HEK293T (cell line): ENCODE results near the gene EIF5.
A peak's percentile ranks its signal among the peaks of the same experiment; 100 is the strongest.

ENCODE experiments used
- CTCF ChIA-PET: fragments of 350-600 bp; formaldehyde crosslinking; extraction: SDS; loops from one replicate; lab custom pipeline; 2021; ENCODE audit warnings: antibody characterized with exemption, inconsistent platforms; lab: Yijun Ruan, JAX
- POLR2A ChIA-PET: fragments of 350-600 bp; formaldehyde crosslinking; extraction: SDS; loops from one replicate; lab custom pipeline; 2020; ENCODE audit warnings: antibody characterized with exemption, inconsistent platforms; lab: Yijun Ruan, JAX
- DNase-seq: peaks from one replicate; pipeline ENCODE4 v3.0.0; 2012; ENCODE audit warnings: mixed read lengths; ENCODE audit errors: extremely low spot score
- ARNT ChIP-seq: fragments of 450-650 bp; IDR thresholded peaks from 2 replicates; pipeline ENCODE4 v1.6.1; 2017; ENCODE audit warnings: mild to moderate bottlenecking
- BHLHE40 ChIP-seq: fragments of 450-650 bp; IDR thresholded peaks from 2 replicates; pipeline ENCODE4 v1.6.1; 2016; ENCODE audit warnings: mild to moderate bottlenecking, moderate library complexity, borderline replicate concordance
- CTBP1 ChIP-seq: fragments of 450-650 bp; IDR thresholded peaks from 2 replicates; pipeline ENCODE4 v1.6.1; 2016; ENCODE audit warnings: borderline replicate concordance
- ELF4 ChIP-seq: fragments of 450-650 bp; IDR thresholded peaks from 2 replicates; pipeline ENCODE4 v1.6.1; 2017; ENCODE audit warnings: antibody characterized with exemption
- FOXA1 ChIP-seq: fragments of 450-650 bp; IDR thresholded peaks from 2 replicates; pipeline ENCODE4 v1.6.1; 2016; ENCODE audit warnings: mild to moderate bottlenecking
- FOXK2 ChIP-seq: fragments of 450-650 bp; IDR thresholded peaks from 2 replicates; pipeline ENCODE4 v1.6.1; 2016; ENCODE audit warnings: mild to moderate bottlenecking
- FOXM1 ChIP-seq: fragments of 450-650 bp; IDR thresholded peaks from 2 replicates; pipeline ENCODE4 v1.6.1; 2017; ENCODE audit warnings: mild to moderate bottlenecking, borderline replicate concordance
- HDGF ChIP-seq: fragments of 450-650 bp; IDR thresholded peaks from 2 replicates; pipeline ENCODE4 v1.6.1; 2017; ENCODE audit warnings: antibody characterized with exemption, borderline replicate concordance
- L3MBTL2 ChIP-seq: fragments of 450-650 bp; conservative IDR thresholded peaks from 2 replicates; pipeline ENCODE4 v1.6.1; 2016; ENCODE audit warnings: mild to moderate bottlenecking
- LEF1 ChIP-seq: fragments of 450-650 bp; IDR thresholded peaks from 2 replicates; pipeline ENCODE4 v1.6.1; 2017; ENCODE audit warnings: mild to moderate bottlenecking, borderline replicate concordance
- NFRKB ChIP-seq: fragments of 450-650 bp; IDR thresholded peaks from 2 replicates; pipeline ENCODE4 v1.6.1; 2016; ENCODE audit warnings: mild to moderate bottlenecking, moderate library complexity
- SP1 ChIP-seq: fragments of 450-650 bp; IDR thresholded peaks from 2 replicates; pipeline ENCODE4 v1.6.1; 2017
- SUZ12 ChIP-seq: fragments of 450-650 bp; IDR thresholded peaks from 2 replicates; pipeline ENCODE4 v1.6.1; 2016; ENCODE audit warnings: mild to moderate bottlenecking
- TARDBP ChIP-seq: fragments of 450-650 bp; IDR thresholded peaks from 2 replicates; pipeline ENCODE4 v1.6.1; 2016
- ZNF384 ChIP-seq: fragments of 450-650 bp; IDR thresholded peaks from 2 replicates; pipeline ENCODE4 v1.6.1; 2016
- TF ChIP-seq, protein P1 (sequence below): fragments of 450-650 bp; IDR thresholded peaks from 2 replicates; pipeline ENCODE4 v1.6.1; 2016

EIF5 gene

DNA sequence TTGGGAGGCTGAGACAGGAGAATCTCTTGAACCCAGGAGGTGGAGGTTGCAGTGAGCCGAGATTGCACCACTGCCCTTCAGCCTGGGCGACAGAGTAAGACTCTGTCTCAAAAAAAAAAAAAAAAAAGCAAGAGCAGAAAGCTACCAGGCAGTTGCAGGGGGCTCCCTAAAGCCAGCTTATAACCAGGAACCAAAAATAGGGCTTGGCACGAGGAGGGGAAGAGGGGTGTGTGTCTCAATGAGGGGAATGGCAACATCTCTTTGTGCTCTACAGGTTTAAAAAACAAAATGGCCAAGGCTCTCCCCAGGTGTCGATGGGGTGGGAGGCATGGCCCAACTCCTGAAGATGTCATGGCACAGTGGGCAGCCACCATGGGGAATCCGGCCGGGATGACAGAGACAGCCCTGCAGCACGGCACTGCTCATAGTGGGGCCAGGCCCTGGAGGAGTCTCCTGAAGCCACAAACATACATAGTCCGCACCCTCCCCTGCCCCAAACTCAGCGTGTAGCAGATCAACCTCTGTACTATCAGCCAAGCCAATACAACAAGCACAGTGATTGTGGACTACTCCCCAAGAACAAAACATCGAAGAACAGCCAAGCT, 16.0 kb upstream of the EIF5 start:
- ChIA-PET POLR2A (no interaction called here), CTCF (no interaction called here)
- TF ChIP-seq CTBP1 (no peak), L3MBTL2 (no peak), ELF4 (no peak), LEF1 (no peak)
- no peak for DNase-seq

DNA sequence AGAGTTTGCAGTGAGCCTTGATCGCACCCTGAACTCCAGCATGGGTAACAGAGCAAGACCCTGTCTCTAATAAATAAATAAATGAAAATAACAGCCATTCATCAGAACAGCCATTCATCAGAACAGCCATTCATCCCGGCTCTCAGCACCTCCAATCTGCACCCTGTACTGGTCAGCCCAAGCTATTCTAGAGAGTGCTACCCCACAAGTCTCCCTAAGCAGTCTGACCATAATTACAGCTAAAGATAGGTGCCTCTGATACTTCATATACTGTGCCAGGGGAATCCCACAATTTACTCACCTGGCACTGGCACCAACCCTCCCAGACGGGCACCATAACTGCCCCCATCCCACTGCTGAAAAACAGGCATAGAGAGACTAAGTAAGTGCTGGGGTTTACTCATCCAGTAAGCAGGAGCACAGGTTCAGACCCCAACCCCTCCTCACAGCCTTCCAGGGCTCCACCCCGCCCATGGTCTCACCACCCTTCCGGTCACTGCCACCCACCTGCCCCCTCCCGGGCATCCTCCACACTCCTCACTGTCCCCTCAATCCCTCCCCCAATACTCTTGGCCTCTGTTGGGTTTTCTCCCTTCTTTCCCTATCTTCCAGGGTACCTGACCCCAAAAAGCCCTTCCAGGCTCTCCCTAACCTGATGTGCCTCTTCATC, 15.2 kb upstream of the EIF5 start:
- DNase-seq: no peak
- POLR2A ChIA-PET: no interaction called here
- CTCF ChIA-PET: no interaction called here
- TF ChIP-seq FOXA1 (no peak), ZNF384 (no peak), HDGF (no peak), ELF4 (no peak)

DNA sequence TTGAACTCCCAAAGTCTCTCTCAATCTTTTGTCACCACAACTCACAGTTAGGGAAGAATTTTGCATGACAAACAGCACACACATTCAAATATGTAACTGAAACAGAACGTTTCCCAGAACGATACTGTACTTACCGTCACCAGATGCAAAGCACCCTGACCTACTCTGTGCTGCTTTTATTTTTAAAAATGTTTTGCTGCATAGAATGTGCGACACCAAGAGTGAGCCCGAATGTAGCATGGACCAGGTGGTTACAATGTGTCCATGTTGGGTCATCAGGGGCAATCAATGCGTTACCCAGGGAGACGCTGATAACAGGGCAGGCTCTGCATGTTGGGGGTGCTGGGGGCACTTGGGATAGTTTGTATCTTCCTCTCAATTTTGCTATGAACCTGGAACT, 14.6 kb upstream of the EIF5 start:
- TF ChIP-seq CTBP1: no peak
- TF ChIP-seq ELF4: no peak
- ChIA-PET CTCF (no interaction called here), POLR2A (no interaction called here)
- DNase-seq: no peak

DNA sequence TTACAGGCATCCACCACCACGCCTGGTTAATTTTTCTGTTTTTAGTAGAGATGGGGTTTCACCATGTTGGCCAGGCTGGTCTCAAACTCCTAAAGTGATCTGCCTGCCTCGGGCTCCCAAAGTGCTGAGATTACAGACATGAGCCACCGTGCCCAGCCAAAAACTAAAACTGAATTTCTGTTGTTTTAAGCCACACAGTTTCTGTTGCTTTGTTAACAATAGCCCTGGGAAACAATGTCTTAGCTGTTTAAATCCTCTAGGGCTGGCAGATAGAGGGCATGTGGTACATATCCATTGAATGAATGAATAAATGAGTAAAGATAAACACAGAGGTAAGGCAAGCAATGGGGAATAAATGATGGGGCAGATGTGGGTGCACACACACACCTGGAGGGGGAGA, 8.0 kb upstream of the EIF5 start:
- no peak for DNase-seq
- ChIA-PET CTCF (no interaction called here), POLR2A (interaction anchor here (3.7 kb wide), 1 partner anchor 8 kb away, joined by 15 read pairs; the partner anchor contains the start of gene EIF5)
- no peak for TF ChIP-seq HDGF
- TF ChIP-seq BHLHE40: no peak
- TF ChIP-seq CTBP1: no peak
- TF ChIP-seq FOXA1: no peak
- no peak for TF ChIP-seq L3MBTL2

DNA sequence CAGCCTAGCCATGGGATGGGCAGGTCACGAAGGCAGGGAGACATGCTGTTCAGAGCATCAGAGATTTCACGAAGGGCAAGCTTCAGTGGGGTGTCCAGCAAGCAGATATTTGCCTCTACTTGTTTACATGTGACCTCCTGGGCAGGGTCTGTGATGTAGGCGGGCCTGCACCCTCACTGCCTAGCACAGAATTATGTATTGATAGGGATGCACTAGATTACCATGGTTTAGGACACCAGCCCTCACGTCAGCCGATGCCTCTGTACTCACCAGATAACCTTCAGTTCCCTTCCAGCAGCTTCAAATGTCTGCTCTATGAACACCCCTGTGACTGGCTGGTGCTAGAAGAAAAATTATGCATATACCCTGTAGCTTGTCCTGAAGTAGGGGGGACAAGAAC, 5.1 kb upstream of the EIF5 start:
- ChIA-PET POLR2A (no interaction called here), CTCF (no interaction called here)
- no peak for DNase-seq
- TF ChIP-seq ELF4 (no peak), NFRKB (no peak), LEF1 (no peak), L3MBTL2 (no peak), FOXA1 (no peak), SUZ12 (no peak), CTBP1 (no peak), ARNT (no peak)
- TF ChIP-seq, protein P1, sequence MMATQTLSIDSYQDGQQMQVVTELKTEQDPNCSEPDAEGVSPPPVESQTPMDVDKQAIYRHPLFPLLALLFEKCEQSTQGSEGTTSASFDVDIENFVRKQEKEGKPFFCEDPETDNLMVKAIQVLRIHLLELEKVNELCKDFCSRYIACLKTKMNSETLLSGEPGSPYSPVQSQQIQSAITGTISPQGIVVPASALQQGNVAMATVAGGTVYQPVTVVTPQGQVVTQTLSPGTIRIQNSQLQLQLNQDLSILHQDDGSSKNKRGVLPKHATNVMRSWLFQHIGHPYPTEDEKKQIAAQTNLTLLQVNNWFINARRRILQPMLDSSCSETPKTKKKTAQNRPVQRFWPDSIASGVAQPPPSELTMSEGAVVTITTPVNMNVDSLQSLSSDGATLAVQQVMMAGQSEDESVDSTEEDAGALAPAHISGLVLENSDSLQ: no peak

DNA sequence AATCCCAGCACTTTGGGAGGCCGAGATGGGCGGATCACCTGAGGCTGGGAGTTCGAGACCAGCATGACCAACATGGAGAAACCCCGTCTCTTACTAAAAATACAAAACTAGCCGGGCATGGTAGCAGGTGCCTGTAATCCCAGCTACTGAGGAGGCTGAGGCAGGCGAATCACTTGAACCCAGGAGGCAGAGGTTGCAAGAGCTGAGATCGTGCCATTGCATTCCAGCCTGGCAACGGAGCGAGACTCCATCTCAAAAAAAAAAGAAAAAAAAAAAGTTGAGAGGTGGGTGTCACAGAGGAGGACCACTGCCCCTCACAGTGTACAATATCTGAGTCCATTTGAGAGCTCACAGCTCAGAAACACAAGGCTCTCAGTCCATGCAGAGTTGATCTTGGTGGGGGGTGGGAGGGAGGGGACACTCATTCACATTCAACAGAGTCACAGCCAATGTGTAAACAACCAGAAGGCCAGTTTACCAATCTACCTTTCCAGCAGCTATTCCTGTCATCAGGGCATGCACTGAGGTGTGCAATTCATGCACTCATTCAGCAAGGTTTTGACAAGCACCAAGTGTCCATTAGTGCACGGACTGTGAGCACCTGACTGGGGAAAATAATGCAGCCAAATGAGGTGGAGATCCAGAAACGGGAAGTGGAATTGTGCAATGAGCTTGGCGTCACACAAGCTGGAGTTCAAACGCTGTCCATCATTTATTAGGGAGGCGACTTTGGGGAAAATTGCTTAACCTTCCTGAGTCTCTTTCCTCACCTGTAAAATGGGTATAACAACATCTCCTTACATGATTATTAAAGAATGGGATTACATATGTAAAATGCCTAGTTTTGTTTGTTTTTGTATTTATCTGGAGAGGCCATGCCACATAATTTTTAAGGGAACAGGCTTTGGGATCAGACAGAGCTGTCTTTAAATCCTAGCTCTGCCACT, 4.4 kb upstream of the EIF5 start:
- no peak for DNase-seq
- ChIA-PET POLR2A (no interaction called here), CTCF (no interaction called here)
- TF ChIP-seq, protein P1: peak; percentile 51; the same call in 1 of the 2 replicates
- TF ChIP-seq L3MBTL2 (no peak), BHLHE40 (no peak)

DNA sequence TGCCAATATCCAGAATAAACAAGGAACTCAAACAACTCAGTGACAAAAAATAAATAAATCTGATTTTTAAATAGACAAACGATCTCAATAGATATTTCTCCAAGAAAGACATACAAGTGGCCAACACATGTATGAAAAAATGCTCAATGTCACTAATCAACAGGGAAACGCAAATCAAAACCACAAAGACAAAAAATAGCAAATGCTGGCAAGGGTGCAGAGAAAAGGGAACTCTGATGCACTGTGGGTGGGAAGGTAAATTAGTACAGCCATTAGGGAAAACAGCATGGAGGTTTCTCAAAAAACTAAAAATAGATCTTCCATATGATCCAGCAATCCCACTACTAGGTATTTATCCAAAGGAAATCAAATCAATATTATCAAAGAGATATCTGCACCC, 3.5 kb upstream of the EIF5 start:
- ChIA-PET POLR2A (no interaction called here), CTCF (no interaction called here)
- TF ChIP-seq ELF4 (no peak), TARDBP (no peak), SUZ12 (no peak), ARNT (no peak), FOXA1 (no peak), HDGF (no peak), BHLHE40 (no peak), NFRKB (no peak), SP1 (no peak), L3MBTL2 (no peak), FOXK2 (no peak), LEF1 (no peak), ZNF384 (no peak), FOXM1 (no peak), CTBP1 (no peak)
- TF ChIP-seq, protein P1: no peak
- DNase-seq: no peak
